Renal cortex interstitium (tissue), 11 donors: ENCODE measurements around the gene HADH. TPM values are rescaled to one million over a fixed set of nuclear protein-coding genes. Genes with fewer than 3 reads are reported as not detected.
"Not testable (repeated sequence)": the region's sequence is repeated elsewhere in the genome, so short reads cannot be mapped to it uniquely, and the experiment has no call there.

Source experiments
- DNase-seq, 11 donors: peaks; one replicate each; pipeline ENCODE4 v3.0.0-alpha.2; 2013; ENCODE audit warnings: low read depth in 9 of 11, low spot score in 4 of 11; ENCODE audit errors: extremely low read depth in 1 of 11
- polyA plus RNA-seq, 3 donors: library from polyadenylated mRNA; unstranded; fragments of 120-200 nt; gene quantifications; one replicate each; pipeline ENCODE4 v1.2.1, GENCODE V29; 2013; ENCODE audit not compliant: insufficient read length in 3 of 3

Gene HADH
- polyA plus RNA-seq, 3 donors, result 88.2 to 101 (median 97.1) TPM

DNA sequence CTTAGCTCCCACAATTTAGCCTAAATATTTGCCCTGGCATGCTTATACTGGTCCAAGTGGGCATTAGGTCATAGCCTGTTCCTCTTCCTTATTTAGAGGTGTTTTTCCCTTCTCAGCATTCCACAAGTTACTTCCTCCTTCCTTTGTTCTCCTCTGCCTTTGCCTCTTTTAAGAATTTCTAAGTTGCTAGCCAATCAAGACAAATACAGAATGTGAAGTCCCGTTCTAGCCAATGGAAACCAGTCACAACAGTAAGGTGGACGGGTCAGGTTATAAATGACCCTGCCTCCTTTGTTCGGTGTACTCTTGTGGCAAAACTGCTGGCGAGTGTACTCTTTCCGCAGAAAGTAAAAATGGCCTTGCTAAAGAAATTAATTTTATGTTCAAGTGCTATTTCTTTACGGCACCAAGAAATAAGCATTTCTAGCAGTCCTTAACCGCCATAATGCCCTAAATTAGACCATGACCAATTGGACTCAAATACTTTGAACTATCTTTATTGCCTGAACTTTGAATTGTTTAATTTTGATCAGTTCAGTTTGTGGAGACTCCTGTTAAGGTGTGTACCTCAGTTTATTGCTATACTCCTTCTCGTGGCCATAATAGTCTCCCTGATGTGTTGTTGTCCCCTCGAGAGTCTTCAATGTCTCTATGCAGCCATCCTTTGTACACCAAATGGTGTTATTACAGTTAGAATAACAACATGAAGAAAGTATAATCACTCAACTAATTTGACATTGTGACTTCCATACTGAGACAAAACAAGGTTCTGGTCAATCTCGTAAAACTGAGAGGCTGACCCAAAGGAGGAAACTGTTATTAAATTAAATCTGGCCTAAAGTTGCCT is 1.6 kb upstream of the HADH start:
- DNase-seq, result no peak

DNA sequence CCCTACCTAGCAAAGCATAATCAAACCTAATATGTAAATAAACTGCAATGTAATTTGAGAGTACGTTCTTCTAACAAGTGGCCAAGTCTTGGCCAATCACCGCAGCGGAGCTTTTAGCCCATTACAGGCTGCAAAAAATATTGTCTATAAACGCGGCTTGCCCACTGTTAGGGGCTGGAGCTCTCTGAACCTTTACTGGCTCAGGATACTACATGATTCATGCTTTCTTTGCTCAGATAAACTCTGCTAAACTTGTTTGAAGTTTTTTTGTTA is 990 bp upstream of the HADH start:
- DNase-seq, result no peak

DNA sequence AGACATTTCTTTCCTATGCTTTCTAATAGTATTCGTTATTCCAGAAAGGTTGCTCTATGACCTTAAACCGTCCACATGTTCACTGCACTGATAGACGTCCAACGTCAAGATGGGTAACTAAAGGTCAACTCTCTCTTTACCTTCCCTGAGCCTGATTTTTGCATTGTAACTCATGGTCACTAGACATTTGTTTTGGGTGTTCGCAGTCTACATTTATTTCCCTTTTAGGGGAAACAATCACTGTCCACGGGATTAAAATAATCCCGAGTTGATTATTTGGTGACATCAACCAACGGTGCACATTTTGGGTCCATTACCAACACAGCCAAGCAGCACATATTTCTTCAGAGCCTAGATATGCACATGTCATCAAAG is 540 bp upstream of the HADH start:
- peak in 1 of 11 donors; percentile 17 for DNase-seq

DNA sequence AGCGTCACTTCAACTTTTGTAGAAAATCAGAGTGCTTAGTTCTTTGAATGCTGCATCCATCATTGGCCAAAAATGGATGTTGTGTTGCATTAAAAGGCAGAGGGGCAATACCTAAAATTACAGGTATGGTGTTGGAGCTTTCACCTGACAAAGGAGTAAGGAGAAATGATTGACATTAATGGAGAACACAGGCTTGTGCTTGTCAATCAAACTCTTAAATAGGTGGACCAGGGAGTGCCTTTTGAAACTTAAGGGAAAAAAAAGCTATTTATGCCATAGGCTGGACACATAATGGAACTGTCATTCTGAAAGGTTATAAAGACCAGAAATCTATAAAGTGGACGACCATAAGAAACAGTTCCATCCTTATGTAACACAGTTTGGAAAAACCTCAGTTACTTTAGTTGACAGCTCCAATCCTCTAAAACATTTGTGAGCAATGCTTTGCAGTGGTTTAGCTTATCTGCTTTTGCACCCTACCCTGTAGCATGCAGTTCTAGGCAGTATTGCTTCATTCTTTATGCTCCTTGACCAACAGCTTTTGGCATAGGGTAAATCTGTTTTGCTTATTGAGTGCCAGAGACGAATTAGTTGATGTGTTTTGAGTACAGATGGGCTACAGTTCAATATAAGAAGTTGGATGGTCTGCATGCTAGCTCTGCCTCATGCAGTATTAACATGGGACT is 2.4 kb downstream of the HADH start:
- no peak for DNase-seq

GRCh38 chr4:107993969-107994368 is 4.3 kb downstream of the HADH start:
- no peak for DNase-seq

DNA sequence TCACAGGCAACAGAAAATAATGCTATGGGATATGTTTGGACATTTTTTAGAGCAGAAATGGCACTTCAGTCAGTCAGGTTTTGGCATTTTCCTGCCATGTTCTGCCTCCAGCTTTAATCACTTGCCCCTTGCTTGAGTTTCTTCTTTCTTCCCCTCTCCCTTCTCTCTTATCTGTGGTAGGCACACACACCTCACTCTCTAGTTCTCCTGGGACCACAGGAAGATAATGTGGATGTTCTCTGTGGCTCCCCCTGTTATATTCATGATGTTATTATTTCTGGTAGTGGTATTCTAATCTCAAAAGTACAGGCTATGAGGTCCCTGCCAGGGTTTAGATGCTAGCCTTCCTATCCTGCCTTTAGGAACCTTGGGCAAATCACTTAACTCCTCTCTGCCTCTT is 5.2 kb downstream of the HADH start:
- DNase-seq, result no peak

DNA sequence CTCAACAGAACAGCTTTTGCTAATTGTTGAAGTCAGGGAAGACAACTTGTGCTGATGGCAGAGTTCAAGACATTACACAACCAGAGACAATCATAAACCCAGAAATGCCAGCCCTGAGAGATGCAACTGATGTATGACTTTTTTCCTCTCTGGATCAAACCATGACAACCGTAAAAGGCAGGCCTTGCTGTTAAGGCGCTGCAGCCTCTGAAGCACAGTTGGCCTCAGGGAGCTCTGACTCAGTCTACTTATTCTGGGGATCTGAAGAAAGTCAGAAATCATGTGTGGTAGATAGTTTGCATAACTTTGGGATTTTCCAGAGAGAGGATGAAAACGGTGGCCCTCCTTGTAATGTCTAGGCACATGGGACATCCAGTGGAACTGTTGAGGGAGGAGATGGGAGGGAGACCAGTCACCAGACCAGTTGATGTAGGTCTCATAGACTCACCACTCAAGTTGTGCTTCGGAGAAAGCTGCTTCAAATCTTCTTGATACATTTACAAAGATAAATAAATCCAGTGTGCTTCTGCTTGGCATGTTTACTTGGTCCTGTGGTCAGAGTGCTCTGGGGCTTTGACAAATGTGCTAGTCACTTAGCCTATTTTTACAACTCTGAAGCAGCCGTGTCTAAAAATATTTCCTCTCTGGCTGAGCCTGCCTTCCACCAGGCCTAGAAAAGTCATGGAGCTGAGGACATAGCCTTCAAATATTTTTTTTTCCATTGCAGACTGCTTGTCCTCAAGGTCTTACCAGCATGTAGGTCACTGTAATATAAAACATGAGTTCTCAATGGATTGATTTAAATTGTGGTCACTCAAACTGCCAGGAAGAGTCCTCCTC is 7.5 kb downstream of the HADH start:
- peak in 1 of 11 donors; percentile 9 for DNase-seq

DNA sequence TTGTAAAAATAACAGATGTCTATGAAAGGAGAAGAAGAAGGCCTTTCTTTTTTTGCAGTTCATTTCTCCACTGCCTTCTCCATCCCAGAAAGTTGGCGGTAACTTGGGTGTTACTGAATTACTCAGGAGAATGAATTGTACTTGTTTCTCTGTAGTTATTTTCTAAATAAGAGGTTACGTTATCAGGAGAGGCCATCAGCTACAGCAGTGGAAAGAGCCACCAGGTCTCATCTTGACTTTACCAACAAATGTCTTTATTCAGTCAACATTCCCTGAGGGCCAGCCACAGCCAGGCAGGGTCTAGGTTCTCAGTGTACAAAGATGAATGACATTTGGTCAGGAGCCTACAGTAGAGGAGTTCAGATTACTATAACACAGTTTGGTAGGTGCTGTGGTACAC is 8.1 kb downstream of the HADH start:
- no peak for DNase-seq

DNA sequence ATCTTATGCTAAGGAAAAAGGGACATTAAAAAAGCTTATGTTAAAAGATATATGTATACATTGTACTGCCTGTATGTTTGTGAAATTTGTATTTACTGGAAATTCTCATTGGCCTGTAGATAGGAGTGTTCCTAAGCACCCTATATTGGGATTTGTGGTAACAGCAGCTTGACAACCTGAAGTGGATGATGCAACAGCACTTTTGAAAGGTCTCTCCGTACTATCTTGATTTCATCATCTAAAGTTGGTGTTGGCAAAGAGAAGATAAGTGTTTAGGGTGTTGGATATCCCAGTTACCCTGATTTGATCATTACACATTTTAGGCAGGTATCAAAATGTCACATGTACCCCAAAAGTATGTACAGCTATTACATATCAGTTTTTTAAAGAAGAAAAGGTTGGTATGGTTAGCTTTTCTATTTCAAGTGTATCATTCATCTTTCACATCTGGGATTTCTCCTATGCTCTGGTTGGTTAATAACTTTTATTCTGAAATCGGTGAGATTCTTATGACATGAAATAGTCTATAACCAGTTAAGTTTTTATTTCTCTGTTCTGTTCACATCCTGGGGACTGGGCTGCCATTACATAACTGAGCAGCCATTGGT is 10.3 kb downstream of the HADH start:
- no peak for DNase-seq

DNA sequence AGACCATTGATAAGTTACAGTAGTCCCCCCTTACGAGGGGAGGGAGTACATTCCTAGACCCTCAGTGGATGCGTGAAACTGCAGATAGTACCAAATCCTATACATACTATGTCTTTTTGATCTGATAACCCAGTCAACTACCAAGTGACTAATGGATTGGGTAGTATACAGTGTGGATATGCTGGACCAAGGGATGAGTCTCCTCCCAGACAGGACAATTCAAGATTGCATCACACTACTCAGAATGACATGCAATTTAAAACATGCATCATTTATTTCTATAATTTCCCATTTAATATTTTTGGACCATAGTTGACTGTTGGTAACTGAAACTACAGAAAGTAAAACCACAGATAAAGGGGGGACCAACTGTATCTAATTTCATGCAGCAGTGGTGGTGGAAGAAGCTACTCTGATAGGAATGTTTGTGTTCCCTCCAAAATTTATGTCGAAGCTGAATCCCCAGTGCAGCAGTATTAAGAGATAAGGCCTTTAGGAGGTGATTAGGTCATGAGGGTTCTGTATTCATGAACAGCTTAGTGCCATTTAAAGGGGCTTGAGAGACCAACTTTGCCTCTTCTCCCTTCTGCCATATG is 11.9 kb downstream of the HADH start:
- no peak for DNase-seq

DNA sequence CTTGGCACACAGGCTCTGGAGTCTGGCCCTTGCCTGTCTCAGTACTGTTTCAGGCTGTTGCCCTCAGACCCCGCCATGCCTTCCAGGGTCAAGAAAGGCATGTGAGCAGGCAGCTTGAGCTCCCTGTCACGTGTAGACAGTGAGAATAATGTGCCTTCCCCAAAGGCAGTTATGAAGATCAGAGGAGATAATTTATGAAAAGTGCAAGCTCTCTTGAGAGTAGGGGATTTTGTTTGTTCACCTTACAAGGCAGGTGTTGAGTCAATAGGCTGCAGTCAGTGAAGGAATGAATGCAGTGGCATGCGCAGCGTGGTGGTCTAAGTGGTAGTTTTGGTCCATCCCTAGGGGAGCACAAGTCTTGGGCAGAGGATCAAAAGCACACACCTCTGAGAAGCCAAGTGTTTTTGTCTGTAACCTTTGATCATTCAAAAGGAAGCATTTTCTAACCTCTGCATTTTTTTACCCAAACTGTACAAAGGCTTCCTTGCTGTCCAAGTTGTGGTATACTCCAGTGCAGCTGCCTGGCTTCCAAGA is 14.4 kb downstream of the HADH start:
- DNase-seq, result no peak

DNA sequence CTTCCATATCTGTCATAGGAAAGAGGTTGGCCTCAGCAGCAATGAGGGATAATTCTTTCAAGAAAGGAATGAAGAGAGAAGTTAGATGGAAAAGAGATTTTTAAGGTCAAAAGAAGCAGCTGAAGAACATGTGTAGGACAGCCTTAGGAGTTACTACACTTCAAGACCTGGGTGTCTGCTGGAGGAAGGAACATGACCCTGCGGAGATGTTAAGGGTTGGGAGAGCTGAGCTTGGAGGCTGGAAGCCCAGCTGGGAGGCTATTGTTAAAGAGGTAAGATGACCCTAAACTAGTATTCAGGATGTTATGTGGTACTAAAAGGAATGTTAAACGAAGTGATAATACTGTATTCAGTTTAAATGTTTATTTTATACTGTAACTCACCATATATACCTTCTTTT is 15.0 kb downstream of the HADH start:
- DNase-seq, result no peak

- no peak for DNase-seq
Measured at GRCh38 chr4:108005807-108006206, 16.1 kb downstream of the HADH start.

- no peak for DNase-seq
Measured at GRCh38 chr4:108006361-108006760, 16.7 kb downstream of the HADH start.

DNA sequence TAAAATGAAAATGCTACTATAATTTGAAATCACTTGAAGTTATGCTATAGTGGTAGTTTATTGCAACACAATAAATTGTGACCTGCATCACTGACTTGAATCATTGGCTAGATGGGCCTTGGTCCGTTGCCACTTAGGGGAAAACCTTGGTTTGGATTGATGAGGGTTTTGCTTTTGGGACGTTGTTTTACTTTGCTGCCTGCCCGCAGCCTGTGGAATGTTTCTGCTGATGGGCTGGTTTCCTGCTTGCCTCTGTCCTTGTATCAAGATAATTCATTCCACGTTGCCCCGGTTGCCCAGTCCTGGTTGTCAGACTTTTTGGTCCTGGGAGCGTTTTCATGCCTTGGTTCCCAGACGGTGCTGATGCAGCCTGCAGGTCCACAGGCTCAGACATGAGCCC is 18.3 kb downstream of the HADH start:
- DNase-seq, result no peak

DNA sequence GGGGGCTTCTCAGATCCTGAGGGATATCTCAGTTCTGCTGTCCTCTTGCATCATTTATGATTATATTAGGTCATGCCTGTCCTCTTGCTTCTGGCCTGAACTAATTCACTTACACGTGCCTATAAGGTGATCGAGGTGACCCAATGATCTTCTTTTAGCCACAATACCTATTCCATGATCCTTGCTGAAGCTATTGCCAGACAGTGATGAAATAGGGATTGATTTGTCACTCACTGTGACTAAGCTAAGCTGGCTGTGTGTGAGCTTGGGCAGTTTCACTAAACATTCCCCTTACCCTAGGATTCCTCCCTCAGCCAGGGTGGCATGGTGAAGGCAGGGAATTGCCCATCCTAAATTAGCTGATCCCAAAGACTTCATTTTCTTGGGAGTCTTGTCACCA is 19.0 kb downstream of the HADH start:
- no peak for DNase-seq

GRCh38 chr4:108010167-108010566 is 20.5 kb downstream of the HADH start:
- no peak for DNase-seq

GRCh38 chr4:108012382-108012781 is 22.7 kb downstream of the HADH start:
- DNase-seq, result not testable (repeated sequence)

GRCh38 chr4:108013327-108013726 is 23.6 kb downstream of the HADH start:
- DNase-seq, result no peak
